A204.1 (cell line): ENCODE data around the gene C20orf96.
"Not testable (repeated sequence)": the region's sequence is repeated elsewhere in the genome, so short reads cannot be mapped to it uniquely, and the experiment has no call there.

Source experiments
- FAIRE-seq: peaks from 2 replicates; lab custom pipeline; 2012; peaks lifted over from hg19 to GRCh38; lab: Jason Lieb, UNC

The C20orf96 gene

GRCh38 chr20:235891-236290 is 54.7 kb downstream of the C20orf96 start:
- FAIRE-seq = no peak

- FAIRE-seq = no peak
Observed at GRCh38 chr20:227439-228105, 63.0 kb downstream of the C20orf96 start.

- no peak for FAIRE-seq
Observed at GRCh38 chr20:226958-227357, 63.6 kb downstream of the C20orf96 start, which contains the start of gene DEFB129. TSS of gene DEFB129 (plus strand) at chr20:227258. CDS start at chr20:227289, 31 bp downstream.

GRCh38 chr20:225879-226278 is 64.7 kb downstream of the C20orf96 start:
- not testable (repeated sequence) for FAIRE-seq

- FAIRE-seq = no peak
Observed at GRCh38 chr20:221258-221830, 69.2 kb downstream of the C20orf96 start.
